SK-N-SH (cell line): ENCODE data around the gene STARD10. TPM values are rescaled to one million over a fixed set of nuclear protein-coding genes. Genes with fewer than 3 reads are reported as not detected.
A peak's percentile ranks its signal among the peaks of the same experiment; 100 is the strongest.

Source experiments
- CTCF ChIA-PET: fragments of 300-600, 350-600 bp; formaldehyde crosslinking; extraction: SDS; loops from one replicate; lab custom pipeline; 2021; lab: Yijun Ruan, JAX
- POLR2A ChIA-PET: fragments of 350-600 bp; sonication (Branson Sonifier 250); formaldehyde crosslinking; extraction: SDS; loops from one replicate; lab custom pipeline; 2020; ENCODE audit warnings: antibody characterized with exemption, inconsistent platforms; lab: Yijun Ruan, JAX
- DNase-seq: peaks from one replicate; pipeline ENCODE4 v3.0.0; 2012
- H2AFZ ChIP-seq: fragments of 200-600 bp; sonication (generic); 2 replicates; pipeline ENCODE4 v1.8.1; 2016; ENCODE audit warnings: antibody characterized with exemption, mild to moderate bottlenecking, low read depth
- H3F3A ChIP-seq: fragments of 200-600 bp; sonication (generic); replicated peaks from 2 replicates; pipeline ENCODE3; 2016; ENCODE audit warnings: antibody characterized with exemption, mild to moderate bottlenecking; ENCODE audit not compliant: insufficient read depth
- H3K27ac ChIP-seq, 2 experiments: fragments of 200-500 bp in 1 of 2; fragments of 200-600 bp in 1 of 2; sonication (Bioruptor generic) in 1 of 2; sonication (generic), shearing (Covaris generic) in 1 of 2; 2 replicates each; pipeline versions ENCODE4 v1.5.1 to v1.6.1; 2014 to 2016; ENCODE audit warnings: low read depth in 2 of 2, inconsistent platforms in 1 of 2, low read length in 1 of 2, mild to moderate bottlenecking in 1 of 2, mixed read lengths in 1 of 2
- H3K27me3 ChIP-seq: fragments of 200-600 bp; sonication (generic), shearing (Covaris generic); 2 replicates; pipeline ENCODE4 v1.6.1; 2016; ENCODE audit warnings: mixed run types; ENCODE audit not compliant: insufficient read depth
- H3K36me3 ChIP-seq, 2 experiments: fragments of 200-500 bp in 1 of 2; fragments of 200-600 bp in 1 of 2; sonication (Bioruptor generic) in 1 of 2; sonication (generic) in 1 of 2; replicated peaks in 1 of 2; 2 replicates each; pipeline versions ENCODE3 to v1.5.1; 2014 to 2016; ENCODE audit warnings: low read length in 1 of 2, mild to moderate bottlenecking in 1 of 2; ENCODE audit not compliant: insufficient read depth in 2 of 2, control insufficient read depth in 1 of 2
- H3K4me1 ChIP-seq, 2 experiments: fragments of 200-500 bp in 1 of 2; fragments of 200-600 bp in 1 of 2; sonication (Bioruptor generic) in 1 of 2; sonication (generic), shearing (Covaris generic) in 1 of 2; 2 replicates each; pipeline versions ENCODE4 v1.5.1 to v1.6.1; 2014 to 2016; ENCODE audit warnings: low read depth in 1 of 2, low read length in 1 of 2, mixed run types in 1 of 2; ENCODE audit not compliant: insufficient read depth in 2 of 2, control insufficient read depth in 1 of 2
- H3K4me2 ChIP-seq: fragments of 200-600 bp; sonication (generic), shearing (Covaris generic); 2 replicates; pipeline ENCODE4 v1.6.1; 2017; ENCODE audit warnings: mixed run types
- H3K4me3 ChIP-seq, 2 experiments: fragments of 200-500 bp in 1 of 2; fragments of 200-600 bp in 1 of 2; sonication (Bioruptor generic) in 1 of 2; sonication (generic), shearing (Covaris generic) in 1 of 2; 2 replicates each; pipeline versions ENCODE4 v1.5.1 to v1.8.1; 2014 to 2016; ENCODE audit warnings: low read depth in 2 of 2, inconsistent platforms in 1 of 2, low read length in 1 of 2, mild to moderate bottlenecking in 1 of 2, mixed read lengths in 1 of 2, moderate library complexity in 1 of 2
- H3K79me2 ChIP-seq: fragments of 200-600 bp; sonication (generic); 2 replicates; pipeline ENCODE4 v1.8.1; 2017; ENCODE audit warnings: mild to moderate bottlenecking; ENCODE audit not compliant: insufficient read depth
- H3K9ac ChIP-seq: fragments of 200-600 bp; sonication (generic); 2 replicates; pipeline ENCODE4 v1.6.1; 2017; ENCODE audit warnings: mixed run types
- H3K9me2 ChIP-seq: fragments of 200-600 bp; sonication (generic); 2 replicates; pipeline ENCODE4 v1.6.1; 2017; ENCODE audit warnings: mixed run types
- H3K9me3 ChIP-seq: fragments of 200-600 bp; sonication (generic); 2 replicates; pipeline ENCODE4 v1.6.1; 2017; ENCODE audit warnings: mixed run types, mild to moderate bottlenecking, moderate library complexity
- H4K20me1 ChIP-seq: fragments of 200-600 bp; sonication (generic); 2 replicates; pipeline ENCODE4 v1.6.1; 2017; ENCODE audit warnings: mild to moderate bottlenecking, mixed run types; ENCODE audit not compliant: insufficient read depth
- ELF1 ChIP-seq: IDR thresholded peaks from 2 replicates; pipeline ENCODE4 v1.4.0; 2012
- FOXJ3 ChIP-seq: sonication (generic); formaldehyde crosslinking; IDR thresholded peaks from 2 replicates; pipeline ENCODE4 v1.5.1; 2020; ENCODE audit warnings: mild to moderate bottlenecking, missing genetic modification reagents
- JUND ChIP-seq: IDR thresholded peaks from 2 replicates; pipeline ENCODE4 v1.4.0; 2012
- MEF2A ChIP-seq: IDR thresholded peaks from 2 replicates; pipeline ENCODE4 v1.4.0; 2012; ENCODE audit warnings: low read depth, borderline replicate concordance
- MXI1 ChIP-seq: IDR thresholded peaks from 2 replicates; pipeline ENCODE4 v1.6.1; 2012; ENCODE audit warnings: mild to moderate bottlenecking, low read depth, low read length, improper control_type of control experiment
- RFX5 ChIP-seq: IDR thresholded peaks from 2 replicates; pipeline ENCODE4 v1.6.1; 2012; ENCODE audit warnings: mild to moderate bottlenecking, improper control_type of control experiment, low read length
- TEAD4 ChIP-seq: IDR thresholded peaks from 2 replicates; pipeline ENCODE4 v1.4.0; 2012; ENCODE audit warnings: mild to moderate bottlenecking, borderline replicate concordance; ENCODE audit not compliant: insufficient read depth
- WGBS: methylation state at CpG from one replicate; pipeline ENCODE4 v1.1.6; 2017; ENCODE audit warnings: low lambda C conversion rate; 5-methylcytosine and 5-hydroxymethylcytosine counted together
- polyA plus RNA-seq, 3 experiments: library from polyadenylated mRNA; depleted of rRNA; stranded (reverse); fragments of >200 nt; gene quantifications; 2 replicates each; pipeline ENCODE4 v1.2.3, GENCODE V29; 2012
- TF ChIP-seq, protein P1 (sequence below): IDR thresholded peaks from 2 replicates; pipeline ENCODE4 v1.4.0; 2012; ENCODE audit warnings: low read depth, borderline replicate concordance
- TF ChIP-seq, protein P2 (sequence below): IDR thresholded peaks from 2 replicates; pipeline ENCODE4 v1.4.0; 2012; ENCODE audit warnings: low read depth, borderline replicate concordance
- TF ChIP-seq, protein P3 (sequence below): IDR thresholded peaks from 2 replicates; pipeline ENCODE4; 2012
- TF ChIP-seq, protein P4 (sequence below): fragments of 200-600 bp; sonication (generic); IDR thresholded peaks from 2 replicates; pipeline ENCODE4 v1.6.1; 2017; ENCODE audit warnings: antibody characterized with exemption, mild to moderate bottlenecking, moderate library complexity

STARD10 gene
- polyA plus RNA-seq, 1 of the 3 experiments (the other 2 are of a cell fraction), result 47.7 TPM

DNA sequence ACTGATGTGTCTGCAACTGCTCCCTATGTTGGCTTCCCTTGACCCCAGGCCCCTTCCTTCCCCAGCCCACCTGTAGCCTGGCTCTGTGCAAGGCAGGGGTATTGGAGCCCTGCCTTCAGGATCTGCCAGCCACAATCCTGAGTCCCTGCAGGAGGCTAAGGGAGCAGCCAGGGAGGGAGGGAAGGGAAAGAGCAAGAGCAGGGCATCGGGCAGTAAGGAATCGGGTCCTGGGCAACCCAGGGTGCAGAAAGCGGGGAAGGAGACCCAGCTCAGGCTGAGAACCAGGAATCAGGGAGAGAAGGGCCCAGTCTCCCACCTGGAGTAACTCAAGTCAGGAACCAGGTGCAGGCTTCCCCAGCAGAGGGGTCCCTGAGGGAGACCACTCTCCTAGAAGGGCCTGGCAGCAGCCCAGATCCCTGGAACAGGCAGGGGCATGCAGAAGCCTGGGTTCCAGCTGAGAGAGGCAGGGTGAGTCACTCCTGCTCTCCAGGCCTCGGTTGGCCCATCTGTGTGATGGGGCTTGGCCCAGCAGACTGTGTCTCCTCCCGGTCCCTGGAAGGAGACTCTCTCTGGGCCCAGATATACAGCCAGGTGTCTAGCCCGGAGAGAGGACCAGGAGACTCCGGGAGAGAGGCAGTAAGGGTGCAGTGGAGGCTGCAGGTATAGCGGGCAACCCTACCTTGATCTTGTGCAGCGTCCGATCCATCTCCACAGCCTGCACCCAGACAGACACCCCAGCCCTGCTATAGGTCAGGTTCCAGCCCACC is 13.4 kb downstream of the STARD10 start:
- POLR2A ChIA-PET, result no interaction called here
- Histone ChIP-seq H3K9me3 (no peaks in the 10 kb centered on the region), H3K36me3 (no peaks in the 10 kb centered on the region), H3K79me2 (no peaks in the 10 kb centered on the region), H3K4me2 (peak overlapping the region; percentile 87), H3K9ac (no peak overlapping the region), H3K9me2 (no peaks in the 10 kb centered on the region), H4K20me1 (no peaks in the 10 kb centered on the region)
- 100% methylated on average over 9 of the region's 10 CpGs for WGBS
- no peak for TF ChIP-seq FOXJ3 (CRISPR knock-in tag)
- no peak for TF ChIP-seq MEF2A
- TF ChIP-seq RFX5, result no peak
- TF ChIP-seq, protein P1, sequence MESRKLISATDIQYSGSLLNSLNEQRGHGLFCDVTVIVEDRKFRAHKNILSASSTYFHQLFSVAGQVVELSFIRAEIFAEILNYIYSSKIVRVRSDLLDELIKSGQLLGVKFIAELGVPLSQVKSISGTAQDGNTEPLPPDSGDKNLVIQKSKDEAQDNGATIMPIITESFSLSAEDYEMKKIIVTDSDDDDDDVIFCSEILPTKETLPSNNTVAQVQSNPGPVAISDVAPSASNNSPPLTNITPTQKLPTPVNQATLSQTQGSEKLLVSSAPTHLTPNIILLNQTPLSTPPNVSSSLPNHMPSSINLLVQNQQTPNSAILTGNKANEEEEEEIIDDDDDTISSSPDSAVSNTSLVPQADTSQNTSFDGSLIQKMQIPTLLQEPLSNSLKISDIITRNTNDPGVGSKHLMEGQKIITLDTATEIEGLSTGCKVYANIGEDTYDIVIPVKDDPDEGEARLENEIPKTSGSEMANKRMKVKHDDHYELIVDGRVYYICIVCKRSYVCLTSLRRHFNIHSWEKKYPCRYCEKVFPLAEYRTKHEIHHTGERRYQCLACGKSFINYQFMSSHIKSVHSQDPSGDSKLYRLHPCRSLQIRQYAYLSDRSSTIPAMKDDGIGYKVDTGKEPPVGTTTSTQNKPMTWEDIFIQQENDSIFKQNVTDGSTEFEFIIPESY, result no peak
- TF ChIP-seq TEAD4, result no peak
- TF ChIP-seq, protein P2, sequence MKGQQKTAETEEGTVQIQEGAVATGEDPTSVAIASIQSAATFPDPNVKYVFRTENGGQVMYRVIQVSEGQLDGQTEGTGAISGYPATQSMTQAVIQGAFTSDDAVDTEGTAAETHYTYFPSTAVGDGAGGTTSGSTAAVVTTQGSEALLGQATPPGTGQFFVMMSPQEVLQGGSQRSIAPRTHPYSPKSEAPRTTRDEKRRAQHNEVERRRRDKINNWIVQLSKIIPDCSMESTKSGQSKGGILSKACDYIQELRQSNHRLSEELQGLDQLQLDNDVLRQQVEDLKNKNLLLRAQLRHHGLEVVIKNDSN, result no peak
- TF ChIP-seq MXI1, result no peak
- TF ChIP-seq, protein P3, sequence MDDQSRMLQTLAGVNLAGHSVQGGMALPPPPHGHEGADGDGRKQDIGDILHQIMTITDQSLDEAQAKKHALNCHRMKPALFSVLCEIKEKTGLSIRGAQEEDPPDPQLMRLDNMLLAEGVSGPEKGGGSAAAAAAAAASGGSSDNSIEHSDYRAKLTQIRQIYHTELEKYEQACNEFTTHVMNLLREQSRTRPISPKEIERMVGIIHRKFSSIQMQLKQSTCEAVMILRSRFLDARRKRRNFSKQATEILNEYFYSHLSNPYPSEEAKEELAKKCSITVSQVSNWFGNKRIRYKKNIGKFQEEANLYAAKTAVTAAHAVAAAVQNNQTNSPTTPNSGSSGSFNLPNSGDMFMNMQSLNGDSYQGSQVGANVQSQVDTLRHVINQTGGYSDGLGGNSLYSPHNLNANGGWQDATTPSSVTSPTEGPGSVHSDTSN, result no peak
- TF ChIP-seq JUND, result no peak
- TF ChIP-seq, protein P4, sequence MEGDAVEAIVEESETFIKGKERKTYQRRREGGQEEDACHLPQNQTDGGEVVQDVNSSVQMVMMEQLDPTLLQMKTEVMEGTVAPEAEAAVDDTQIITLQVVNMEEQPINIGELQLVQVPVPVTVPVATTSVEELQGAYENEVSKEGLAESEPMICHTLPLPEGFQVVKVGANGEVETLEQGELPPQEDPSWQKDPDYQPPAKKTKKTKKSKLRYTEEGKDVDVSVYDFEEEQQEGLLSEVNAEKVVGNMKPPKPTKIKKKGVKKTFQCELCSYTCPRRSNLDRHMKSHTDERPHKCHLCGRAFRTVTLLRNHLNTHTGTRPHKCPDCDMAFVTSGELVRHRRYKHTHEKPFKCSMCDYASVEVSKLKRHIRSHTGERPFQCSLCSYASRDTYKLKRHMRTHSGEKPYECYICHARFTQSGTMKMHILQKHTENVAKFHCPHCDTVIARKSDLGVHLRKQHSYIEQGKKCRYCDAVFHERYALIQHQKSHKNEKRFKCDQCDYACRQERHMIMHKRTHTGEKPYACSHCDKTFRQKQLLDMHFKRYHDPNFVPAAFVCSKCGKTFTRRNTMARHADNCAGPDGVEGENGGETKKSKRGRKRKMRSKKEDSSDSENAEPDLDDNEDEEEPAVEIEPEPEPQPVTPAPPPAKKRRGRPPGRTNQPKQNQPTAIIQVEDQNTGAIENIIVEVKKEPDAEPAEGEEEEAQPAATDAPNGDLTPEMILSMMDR, result no peak
- no peak for TF ChIP-seq ELF1
- TF ChIP-seq, all 33 proteins: peak for 0
- Histone ChIP-seq H3K27ac (no peak overlapping the region), H3K27me3 (no peaks in the 10 kb centered on the region), H3K4me1 (peaks cover 3 to 54% of the 10 kb centered on the region in 2 experiments; a peak in 2 of 4 replicates), H3K4me3 (peak overlapping the region; percentile 46 to 54), H2AFZ (no peak overlapping the region), H3F3A (no peaks in the 10 kb centered on the region)
- CTCF ChIA-PET, result interaction anchor here (1.4 to 4.3 kb wide), 4 partner anchors 9 to 56 kb away, joined by 3 to 43 read pairs (median 14); partner anchors contain the start of gene STARD10
- no peak for DNase-seq
